H9 (cell line): ENCODE data around the gene SAP25. TPM values are rescaled to one million over a fixed set of nuclear protein-coding genes. Genes with fewer than 3 reads are reported as not detected.

Source experiments
- DNase-seq: peaks from one replicate; pipeline ENCODE4 v3.0.0-alpha.2; 2017
- H2AFZ ChIP-seq: one replicate; pipeline ENCODE4 v1.6.1; 2013; ENCODE audit warnings: mild to moderate bottlenecking, low read length, control low read depth, moderate library complexity
- H2AK5ac ChIP-seq: 2 replicates; pipeline ENCODE4 v1.6.1; 2013; ENCODE audit warnings: low read length, control low read depth, mixed read lengths; ENCODE audit not compliant: insufficient read length
- H2BK120ac ChIP-seq: one replicate; pipeline ENCODE4 v1.6.1; 2013; ENCODE audit warnings: low read depth, mild to moderate bottlenecking, low read length, control low read depth, inconsistent platforms; ENCODE audit not compliant: poor library complexity, severe bottlenecking
- H2BK12ac ChIP-seq: 2 replicates; pipeline ENCODE4 v1.6.1; 2013; ENCODE audit warnings: low read length, control low read depth, mixed read lengths, low read depth; ENCODE audit not compliant: insufficient read length
- H2BK15ac ChIP-seq: 2 replicates; pipeline ENCODE4 v1.6.1; 2013; ENCODE audit warnings: low read depth, low read length, control low read depth
- H2BK20ac ChIP-seq: one replicate; pipeline ENCODE4 v1.6.1; 2013; ENCODE audit warnings: low read depth, mild to moderate bottlenecking, low read length, control low read depth, inconsistent platforms; ENCODE audit not compliant: poor library complexity, severe bottlenecking
- H2BK5ac ChIP-seq: 2 replicates; pipeline ENCODE4 v1.6.1; 2013; ENCODE audit warnings: low read length, control low read depth, mixed read lengths; ENCODE audit not compliant: insufficient read length
- H3K14ac ChIP-seq: 2 replicates; pipeline ENCODE4 v1.6.1; 2013; ENCODE audit warnings: low read length, control low read depth; ENCODE audit not compliant: insufficient read depth
- H3K18ac ChIP-seq: 2 replicates; pipeline ENCODE4 v1.6.1; 2013; ENCODE audit warnings: low read depth, mild to moderate bottlenecking, mixed read lengths, low read length, control low read depth; ENCODE audit not compliant: insufficient read length
- H3K23ac ChIP-seq: 2 replicates; pipeline ENCODE4 v1.6.1; 2013; ENCODE audit warnings: low read length, control low read depth, mixed read lengths, low read depth; ENCODE audit not compliant: insufficient read length
- H3K23me2 ChIP-seq: 2 replicates; pipeline ENCODE4 v1.6.1; 2013; ENCODE audit warnings: low read depth, mild to moderate bottlenecking, mixed read lengths, low read length, control low read depth; ENCODE audit not compliant: insufficient read length, poor library complexity, severe bottlenecking
- H3K27ac ChIP-seq: 2 replicates; pipeline ENCODE4 v1.5.1; 2013; ENCODE audit warnings: low read length, control low read depth, mixed read lengths, low read depth; ENCODE audit not compliant: insufficient read length
- H3K27me3 ChIP-seq: 2 replicates; pipeline ENCODE4 v1.6.1; 2013; ENCODE audit warnings: low read length, control low read depth, inconsistent platforms; ENCODE audit not compliant: insufficient read depth
- H3K4ac ChIP-seq: 2 replicates; pipeline ENCODE4 v1.6.1; 2013; ENCODE audit warnings: low read depth, mild to moderate bottlenecking, control low read depth, inconsistent platforms, low read length, moderate library complexity
- H3K4me1 ChIP-seq: 2 replicates; pipeline ENCODE4 v1.6.1; 2013; ENCODE audit warnings: low read length, control low read depth, inconsistent platforms; ENCODE audit not compliant: insufficient read depth
- H3K4me2 ChIP-seq: 2 replicates; pipeline ENCODE4 v1.6.1; 2013; ENCODE audit warnings: low read length, control low read depth, mixed read lengths; ENCODE audit not compliant: insufficient read length, insufficient read depth
- H3K56ac ChIP-seq: 2 replicates; pipeline ENCODE4 v1.6.1; 2013; ENCODE audit warnings: low read depth, mild to moderate bottlenecking, mixed read lengths, low read length, control low read depth; ENCODE audit not compliant: insufficient read length
- H3K79me1 ChIP-seq: 2 replicates; pipeline ENCODE4 v1.6.1; 2013; ENCODE audit warnings: low read depth, mild to moderate bottlenecking, moderate library complexity, low read length, control low read depth, inconsistent platforms; ENCODE audit not compliant: insufficient read depth, poor library complexity, severe bottlenecking
- H3K79me2 ChIP-seq: 2 replicates; pipeline ENCODE4 v1.6.1; 2013; ENCODE audit warnings: low read length, control low read depth, inconsistent platforms; ENCODE audit not compliant: insufficient read depth
- H3K9ac ChIP-seq: 2 replicates; pipeline ENCODE4 v1.6.1; 2013; ENCODE audit warnings: low read length, control low read depth, mixed read lengths; ENCODE audit not compliant: insufficient read length; ENCODE audit errors: extremely low read depth
- H3K9me3 ChIP-seq: one replicate; pipeline ENCODE4 v1.6.1; 2013; ENCODE audit warnings: low read depth, low read length, inconsistent platforms; ENCODE audit not compliant: control insufficient read depth
- H3T11ph ChIP-seq: one replicate; pipeline ENCODE4 v1.6.1; 2013; ENCODE audit warnings: mild to moderate bottlenecking, low read length, control low read depth, inconsistent platforms
- H4K20me1 ChIP-seq: one replicate; pipeline ENCODE4 v1.6.1; 2013; ENCODE audit not compliant: control insufficient read depth, insufficient read length, insufficient read depth
- H4K5ac ChIP-seq: 2 replicates; pipeline ENCODE4 v1.6.1; 2013; ENCODE audit warnings: low read depth, mild to moderate bottlenecking, mixed read lengths, low read length, control low read depth; ENCODE audit not compliant: insufficient read length
- H4K8ac ChIP-seq: replicated peaks from 2 replicates; pipeline ENCODE4 v1.6.1; 2013; ENCODE audit warnings: low read length, control low read depth, mixed read lengths, low read depth; ENCODE audit not compliant: insufficient read length
- H4K91ac ChIP-seq: 2 replicates; pipeline ENCODE4 v1.6.1; 2013; ENCODE audit warnings: low read depth, mild to moderate bottlenecking, moderate library complexity, mixed read lengths, low read length, control low read depth; ENCODE audit not compliant: insufficient read length
- H3K27ac Mint-ChIP-seq, 3 experiments: 2 replicates in 2 of 3; 3 replicates in 1 of 3; pipeline ENCODE4 v1.8.0; 2020 to 2021; ENCODE audit warnings: mixed read lengths in 3 of 3, mild to moderate bottlenecking in 1 of 3, moderate library complexity in 1 of 3
- H3K27me3 Mint-ChIP-seq: 2 replicates; pipeline ENCODE4 v1.8.0; 2021; ENCODE audit warnings: low read depth, mild to moderate bottlenecking, moderate library complexity, mixed read lengths
- H3K36me3 Mint-ChIP-seq, 3 experiments: 2 replicates in 2 of 3; 3 replicates in 1 of 3; pipeline ENCODE4 v1.8.0; 2020 to 2021; ENCODE audit warnings: low read depth in 3 of 3, mixed read lengths in 3 of 3; ENCODE audit not compliant: insufficient read depth in 1 of 3
- H3K4me1 Mint-ChIP-seq, 2 experiments: 2 replicates each; pipeline ENCODE4 v1.8.0; 2020; ENCODE audit warnings: mixed read lengths in 2 of 2
- H3K4me3 Mint-ChIP-seq, 2 experiments: 2 replicates in 1 of 2; 3 replicates in 1 of 2; pipeline ENCODE4 v1.8.0; 2020 to 2021; ENCODE audit warnings: mild to moderate bottlenecking in 2 of 2, mixed read lengths in 2 of 2, moderate library complexity in 1 of 2
- H3K9me3 Mint-ChIP-seq, 2 experiments: 2 replicates in 1 of 2; 3 replicates in 1 of 2; pipeline ENCODE4 v1.8.0; 2020; ENCODE audit warnings: mild to moderate bottlenecking in 2 of 2, mixed read lengths in 2 of 2, moderate library complexity in 1 of 2
- WGBS: extraction: QIAGEN DNeasy Blood & Tissue Kit; methylation state at CpG from one replicate; pipeline ENCODE4 v1.1.7; 2013; ENCODE audit warnings: missing lambda C conversion rate, low lambda C conversion rate, mixed read lengths; ENCODE audit not compliant: insufficient read length; ENCODE audit errors: extremely low coverage; 5-methylcytosine and 5-hydroxymethylcytosine counted together
- total RNA-seq: library from RNA; stranded (reverse); gene quantifications from 2 replicates; pipeline ENCODE4 v1.2.1, GENCODE V29; 2021
- TF ChIP-seq, protein P1 (sequence below): fragments of 200-600 bp; sonication (generic); conservative IDR thresholded peaks from 3 replicates; pipeline ENCODE4 v1.8.0; 2021; ENCODE audit warnings: antibody characterized with exemption, mild to moderate bottlenecking

SAP25 gene
- total RNA-seq, 1 experiment from 2014 or later = 4.2 TPM

GRCh38 chr7:100609958-100610357 lies 36.3 kb upstream of the SAP25 start:
- Histone ChIP-seq H3K27ac (no peak overlapping the region), H4K5ac (no peak overlapping the region), H3K27me3 (no peaks in the 10 kb centered on the region), H3K4ac (no peak overlapping the region), H2AFZ (no peak overlapping the region), H3T11ph (no peak overlapping the region), H3K9ac (no peak overlapping the region), H4K20me1 (no peaks in the 10 kb centered on the region), H3K4me1 (no peaks in the 10 kb centered on the region), H2BK5ac (no peak overlapping the region), H3K9me3 (no peaks in the 10 kb centered on the region), H3K14ac (no peak overlapping the region), H2BK15ac (no peak overlapping the region), H3K4me2 (no peak overlapping the region), H4K91ac (no peak overlapping the region), H2BK12ac (no peak overlapping the region), H3K79me2 (no peaks in the 10 kb centered on the region), H3K56ac (no peak overlapping the region), H2BK120ac (no peak overlapping the region), H3K23me2 (peaks cover 12% of the 10 kb centered on the region), H3K18ac (no peak overlapping the region), H3K23ac (no peak overlapping the region), H2BK20ac (no peak overlapping the region), H2AK5ac (no peak overlapping the region), H4K8ac (no peak overlapping the region), H3K79me1 (no peaks in the 10 kb centered on the region)
- WGBS = no CpG with 5 or more reads among the region's 5 CpGs
- Mint-ChIP-seq H3K27ac (no peak overlapping the region), H3K4me3 (no peak overlapping the region), H3K4me1 (peaks cover 12 to 27% of the 10 kb centered on the region in 2 experiments), H3K27me3 (peaks cover 23% of the 10 kb centered on the region), H3K9me3 (no peaks in the 10 kb centered on the region), H3K36me3 (peaks cover 0 to 20% (median 13%) of the 10 kb centered on the region in 3 experiments)
- TF ChIP-seq, protein P1, sequence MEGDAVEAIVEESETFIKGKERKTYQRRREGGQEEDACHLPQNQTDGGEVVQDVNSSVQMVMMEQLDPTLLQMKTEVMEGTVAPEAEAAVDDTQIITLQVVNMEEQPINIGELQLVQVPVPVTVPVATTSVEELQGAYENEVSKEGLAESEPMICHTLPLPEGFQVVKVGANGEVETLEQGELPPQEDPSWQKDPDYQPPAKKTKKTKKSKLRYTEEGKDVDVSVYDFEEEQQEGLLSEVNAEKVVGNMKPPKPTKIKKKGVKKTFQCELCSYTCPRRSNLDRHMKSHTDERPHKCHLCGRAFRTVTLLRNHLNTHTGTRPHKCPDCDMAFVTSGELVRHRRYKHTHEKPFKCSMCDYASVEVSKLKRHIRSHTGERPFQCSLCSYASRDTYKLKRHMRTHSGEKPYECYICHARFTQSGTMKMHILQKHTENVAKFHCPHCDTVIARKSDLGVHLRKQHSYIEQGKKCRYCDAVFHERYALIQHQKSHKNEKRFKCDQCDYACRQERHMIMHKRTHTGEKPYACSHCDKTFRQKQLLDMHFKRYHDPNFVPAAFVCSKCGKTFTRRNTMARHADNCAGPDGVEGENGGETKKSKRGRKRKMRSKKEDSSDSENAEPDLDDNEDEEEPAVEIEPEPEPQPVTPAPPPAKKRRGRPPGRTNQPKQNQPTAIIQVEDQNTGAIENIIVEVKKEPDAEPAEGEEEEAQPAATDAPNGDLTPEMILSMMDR = no peak
- DNase-seq = no peak
